Stimulated activated CD4-positive, alpha-beta T cell treated with anti-CD3 and anti-CD28 coated beads, TNF-alpha, amount 100 ng/mL, for 24 hours (primary cell): ENCODE measurements around the gene HPS1.
"Not testable (repeated sequence)": the region's sequence is repeated elsewhere in the genome, so short reads cannot be mapped to it uniquely, and the experiment has no call there.

Experiments
- DNase-seq, 3 experiments: peaks; one replicate each; pipeline ENCODE4 v3.0.0-alpha.2; 2020; ENCODE audit warnings: low read depth in 3 of 3

HPS1 gene

DNA sequence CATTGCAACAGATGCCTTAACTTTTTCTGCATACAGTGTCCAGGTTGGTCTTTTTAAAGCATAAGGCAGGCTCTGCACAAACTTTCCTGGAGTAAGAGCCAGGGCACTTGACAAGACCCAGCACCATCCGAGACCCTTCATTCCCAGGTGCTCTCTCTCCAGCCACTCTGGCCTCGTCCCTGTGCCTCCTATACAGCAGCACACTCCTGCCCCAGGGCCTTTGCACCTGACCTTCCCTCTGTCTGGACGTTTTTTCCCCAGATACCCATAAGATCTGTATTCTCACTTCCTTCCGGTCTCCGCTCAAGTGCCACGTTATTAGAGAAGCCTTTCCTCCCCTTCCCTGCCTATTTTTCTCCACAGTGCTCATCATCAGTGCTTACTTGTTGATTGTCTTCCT is 57.3 kb downstream of the HPS1 start:
- DNase-seq: no peak

DNA sequence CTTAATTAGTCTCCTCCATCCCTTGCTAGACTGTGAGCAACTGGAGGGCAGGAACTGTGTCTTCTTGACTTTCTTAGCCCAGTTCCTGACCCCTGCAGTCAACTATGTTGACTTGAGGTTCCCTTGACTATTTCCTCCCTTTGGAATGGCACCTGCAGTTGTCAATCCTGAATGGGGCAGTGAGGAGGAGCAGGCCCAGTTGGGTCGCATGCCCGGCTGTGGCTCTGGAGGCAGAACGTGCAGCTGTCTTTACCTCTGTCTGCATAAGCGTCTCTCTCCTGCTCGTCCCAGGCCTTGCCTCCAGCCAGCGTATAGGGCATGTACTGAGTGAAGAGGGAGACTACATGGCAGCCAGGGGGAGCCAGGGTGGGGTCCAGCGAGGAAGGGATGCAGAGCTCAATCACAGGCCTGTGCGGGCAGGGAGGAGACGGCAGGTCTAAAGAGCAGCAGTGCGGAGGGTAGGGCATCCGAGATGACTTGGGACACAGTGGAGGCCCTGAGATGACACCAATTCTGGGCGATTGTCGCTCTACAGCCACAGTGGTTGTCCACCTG is 58.6 kb downstream of the HPS1 start:
- no peak for DNase-seq

DNA sequence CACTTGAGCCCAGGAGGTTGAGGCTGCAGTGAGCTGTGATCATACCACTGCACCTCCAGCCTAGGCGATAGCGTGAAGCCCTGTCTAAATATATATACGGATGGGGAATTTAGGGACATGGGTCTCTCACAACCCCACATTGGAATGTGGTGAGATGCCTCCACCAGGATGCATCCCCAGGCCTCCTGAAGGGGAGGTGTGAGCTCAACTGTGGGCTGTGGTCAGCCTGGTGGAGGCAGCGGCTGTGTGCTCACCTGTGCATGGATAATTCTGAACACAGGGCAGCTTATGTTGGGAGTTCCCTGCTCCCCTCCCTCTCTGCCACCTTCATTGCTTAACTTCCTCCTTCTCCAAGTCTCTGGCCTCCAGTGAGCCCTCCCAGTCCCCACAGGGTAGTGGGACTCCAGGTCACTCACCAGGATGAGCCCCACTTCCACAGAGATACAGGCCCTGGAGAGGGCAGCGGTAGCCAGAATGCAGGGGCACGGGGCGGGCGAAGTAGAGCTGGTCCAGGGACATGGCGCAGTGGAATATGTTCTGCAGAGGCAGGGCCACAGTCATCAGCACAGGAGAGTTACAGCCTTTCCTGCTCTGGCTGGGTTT is 62.1 kb downstream of the HPS1 start:
- DNase-seq: no peak

DNA sequence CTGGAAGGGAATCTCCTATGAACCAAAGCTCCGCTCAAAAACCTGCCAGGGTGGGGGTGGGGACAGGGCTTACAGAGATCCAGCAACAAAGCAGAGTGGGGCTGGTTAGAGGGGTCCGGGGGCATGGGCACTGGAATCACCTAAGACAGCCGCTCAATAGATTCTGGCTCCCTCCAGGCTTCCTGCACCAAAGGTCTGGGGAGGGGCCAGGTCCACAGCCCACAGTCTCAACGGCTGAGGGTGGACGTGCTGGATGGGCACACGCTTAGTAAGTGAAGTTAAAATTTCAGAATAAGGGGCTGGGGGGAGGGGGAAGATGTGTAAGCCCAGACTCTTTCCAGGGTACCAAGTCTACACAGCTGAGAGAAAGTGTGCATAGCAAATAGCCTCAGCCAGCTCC is 62.9 kb downstream of the HPS1 start:
- DNase-seq: no peak

DNA sequence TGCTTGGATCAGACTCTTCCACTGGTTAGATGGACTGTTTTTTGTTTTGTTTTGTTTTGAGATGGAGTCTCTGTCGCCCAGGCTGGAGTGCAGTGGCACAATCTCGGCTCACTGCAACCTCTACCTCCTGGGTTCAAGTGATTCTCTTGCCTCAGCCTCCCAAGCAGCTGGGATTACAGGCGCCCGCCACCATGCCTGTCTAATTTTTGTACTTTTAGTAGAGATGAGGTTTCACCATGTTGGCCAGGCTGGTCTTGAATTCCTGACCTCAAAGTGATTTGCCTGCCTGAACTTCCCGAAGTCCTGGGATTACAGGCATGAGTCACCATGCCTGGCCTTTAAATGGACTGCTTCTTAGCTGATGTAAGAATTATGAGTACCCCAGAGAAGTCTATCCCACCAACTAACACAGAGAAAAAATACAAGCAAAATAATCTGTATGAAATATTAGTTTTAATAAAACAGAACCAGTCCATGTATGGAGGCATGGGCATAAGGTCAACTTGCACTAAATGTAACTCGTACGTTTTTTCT is 63.5 kb downstream of the HPS1 start:
- not testable (repeated sequence) for DNase-seq

DNA sequence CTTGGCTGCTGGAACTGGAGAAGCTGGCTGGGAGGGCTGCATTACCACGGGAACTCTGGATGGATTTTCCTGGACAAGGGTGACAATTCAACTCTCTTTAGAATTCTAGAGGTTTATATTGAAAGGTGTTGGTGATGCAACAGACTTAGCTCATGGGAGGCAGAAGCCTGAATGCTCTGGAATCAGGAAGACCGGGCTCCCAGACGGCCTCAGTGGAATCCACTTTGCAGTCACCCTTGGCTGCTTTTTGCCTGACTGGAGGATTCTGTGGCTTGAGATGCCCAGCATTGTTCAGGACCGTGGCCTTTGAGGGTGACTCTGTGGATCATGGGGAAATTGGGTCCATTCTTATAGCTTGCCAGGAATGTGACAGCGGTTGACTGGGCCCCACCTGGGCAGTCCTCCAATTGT is 64.0 kb downstream of the HPS1 start:
- no peak for DNase-seq

DNA sequence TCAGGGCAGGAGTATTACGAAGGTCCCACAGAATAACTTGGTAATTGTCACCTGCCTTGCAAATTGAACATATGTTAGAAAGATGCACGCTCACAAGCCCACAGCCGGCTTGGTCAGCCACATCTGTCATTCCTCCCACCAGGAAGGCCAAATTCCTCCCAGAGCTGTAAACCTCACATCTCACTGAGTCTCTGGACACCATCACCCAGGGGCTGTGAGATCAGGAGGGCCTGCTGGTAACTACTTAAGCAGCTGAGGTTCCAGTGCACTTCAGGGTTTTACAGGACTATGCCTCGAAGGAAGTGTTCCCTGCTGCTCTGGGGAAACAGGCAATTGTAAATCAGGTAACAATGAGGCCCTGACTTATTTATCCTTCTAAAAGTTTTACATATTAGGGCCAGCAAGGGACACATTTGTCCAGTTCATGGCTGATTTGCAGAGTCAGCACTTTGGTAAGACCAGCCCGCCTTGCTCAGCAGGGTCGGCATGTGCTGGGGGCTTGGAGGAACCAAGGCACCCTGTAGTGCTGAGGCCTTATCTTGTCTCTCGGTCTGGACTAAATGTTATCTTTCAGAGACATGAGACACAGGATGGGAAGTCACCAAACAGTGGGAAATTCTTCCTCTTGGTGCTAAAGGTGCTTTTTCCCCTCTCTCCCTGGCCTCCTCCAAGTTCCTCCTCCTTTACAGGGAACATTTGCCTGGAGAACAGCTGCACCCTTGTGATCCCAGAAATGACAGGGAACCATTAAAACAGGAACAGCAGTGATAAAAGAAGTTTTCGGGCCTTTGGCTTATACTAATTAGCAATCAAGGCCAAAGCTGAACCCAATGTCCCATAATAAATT is 66.0 kb downstream of the HPS1 start:
- DNase-seq: no peak

DNA sequence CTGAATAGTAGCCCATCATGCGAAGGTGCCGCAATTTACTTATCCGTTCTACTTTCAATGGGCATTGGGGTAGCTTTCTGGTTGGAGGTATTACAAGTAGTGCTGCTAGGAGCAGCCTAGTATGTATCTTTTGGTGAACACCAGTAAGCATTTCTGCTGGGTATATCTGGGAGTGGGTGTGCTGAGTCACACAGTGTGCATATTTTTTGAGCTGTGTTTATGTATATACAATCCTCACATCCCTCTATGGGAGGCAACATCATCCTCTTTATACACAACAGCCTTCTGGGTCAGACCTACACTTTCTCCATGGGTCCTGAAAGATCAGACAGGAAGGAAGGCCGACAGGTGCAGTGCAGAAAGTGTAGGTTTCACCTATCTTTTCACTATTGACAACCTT is 68.0 kb downstream of the HPS1 start:
- no peak for DNase-seq

DNA sequence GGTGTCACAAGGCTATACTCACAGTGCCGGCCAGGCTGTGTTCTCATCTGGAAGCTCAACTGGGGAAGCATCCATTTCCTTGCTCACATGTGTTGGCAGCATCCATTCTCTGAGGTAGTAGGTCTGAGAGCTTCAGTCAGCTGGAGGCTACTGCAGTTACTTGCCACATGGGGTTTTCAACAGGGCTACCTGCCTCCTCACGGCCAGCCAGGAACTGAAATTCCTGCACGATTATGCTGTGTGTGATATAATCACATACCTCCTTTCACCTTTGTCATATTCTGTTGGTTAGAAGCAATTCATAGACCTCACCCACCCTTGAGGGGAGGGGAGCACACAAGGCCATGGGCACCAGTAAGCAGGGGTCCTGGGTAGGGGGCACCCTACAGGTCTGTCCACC is 69.2 kb downstream of the HPS1 start:
- DNase-seq: no peak

DNA sequence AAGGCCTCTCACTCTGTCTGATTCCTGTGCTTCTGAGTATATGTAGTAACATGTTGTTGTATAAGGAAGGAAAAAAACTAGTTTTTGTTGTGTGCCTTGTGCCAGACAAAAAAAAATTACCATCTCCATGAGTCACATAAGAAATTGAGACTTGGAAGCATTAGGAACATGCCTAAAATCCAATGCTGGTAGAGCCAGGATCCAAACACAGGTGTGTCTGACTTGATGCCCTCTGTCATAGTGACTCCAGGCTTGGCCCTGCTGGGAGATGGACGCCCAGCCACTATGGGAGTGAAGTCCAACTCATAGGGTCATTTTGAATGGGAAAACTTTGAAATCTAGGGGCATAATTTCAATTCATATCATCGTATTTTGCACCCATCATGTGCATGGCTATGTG is 69.7 kb downstream of the HPS1 start:
- DNase-seq: no peak

DNA sequence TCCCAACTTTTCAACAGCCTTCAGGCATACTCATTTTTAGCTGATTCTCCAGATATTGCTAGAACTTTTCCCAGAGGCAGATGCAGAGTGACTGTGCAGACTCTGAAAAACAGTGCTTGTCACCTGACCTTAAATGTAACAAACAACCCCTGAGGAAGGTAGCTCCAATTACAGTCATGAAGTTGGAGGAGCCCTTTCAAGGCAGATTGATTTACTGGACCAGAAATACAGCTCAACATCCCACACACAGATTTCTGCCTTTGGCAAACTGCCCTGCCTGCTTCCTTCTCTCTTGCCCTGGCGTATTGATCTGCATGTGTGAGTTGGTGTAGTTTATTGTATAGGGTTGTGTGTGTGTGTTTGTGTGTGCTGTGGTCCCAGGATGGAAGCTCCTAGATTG is 70.2 kb downstream of the HPS1 start:
- no peak for DNase-seq

DNA sequence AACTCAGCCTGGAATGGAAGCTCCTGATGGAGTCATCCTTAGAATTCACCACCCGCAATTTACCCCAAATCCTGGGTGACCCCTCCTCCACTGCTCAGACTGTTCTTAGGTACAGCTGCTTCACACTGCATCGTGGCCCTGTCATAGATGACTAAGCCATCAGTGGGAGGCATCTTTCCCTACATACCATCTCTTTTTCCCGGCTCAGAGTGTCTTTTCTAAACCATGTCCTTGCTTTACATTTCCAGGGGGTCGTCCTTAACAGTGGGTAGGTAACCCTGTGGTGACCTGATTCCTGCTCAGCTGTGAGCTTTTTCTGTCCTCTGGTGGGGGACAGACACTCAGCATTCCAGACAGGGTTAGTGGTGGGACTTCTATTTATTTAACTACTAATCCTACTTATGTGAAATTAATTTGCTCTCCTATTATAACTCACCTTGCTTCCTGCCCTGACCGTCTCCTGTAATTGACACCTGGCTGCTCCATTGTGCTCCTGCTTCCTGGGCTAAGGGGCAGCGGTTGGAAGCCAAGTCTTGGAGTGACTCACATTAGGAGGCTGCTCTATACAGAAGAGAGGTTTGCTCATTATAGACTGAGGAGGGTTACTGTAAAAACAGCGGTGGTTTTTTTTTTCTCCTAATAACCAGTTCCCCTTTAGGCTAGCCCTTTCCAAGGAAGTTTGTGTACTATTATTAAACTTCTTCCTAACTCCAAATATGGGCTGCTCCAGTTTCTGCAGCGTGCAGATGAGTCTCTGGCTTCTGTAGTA is 72.3 kb downstream of the HPS1 start:
- no peak for DNase-seq

DNA sequence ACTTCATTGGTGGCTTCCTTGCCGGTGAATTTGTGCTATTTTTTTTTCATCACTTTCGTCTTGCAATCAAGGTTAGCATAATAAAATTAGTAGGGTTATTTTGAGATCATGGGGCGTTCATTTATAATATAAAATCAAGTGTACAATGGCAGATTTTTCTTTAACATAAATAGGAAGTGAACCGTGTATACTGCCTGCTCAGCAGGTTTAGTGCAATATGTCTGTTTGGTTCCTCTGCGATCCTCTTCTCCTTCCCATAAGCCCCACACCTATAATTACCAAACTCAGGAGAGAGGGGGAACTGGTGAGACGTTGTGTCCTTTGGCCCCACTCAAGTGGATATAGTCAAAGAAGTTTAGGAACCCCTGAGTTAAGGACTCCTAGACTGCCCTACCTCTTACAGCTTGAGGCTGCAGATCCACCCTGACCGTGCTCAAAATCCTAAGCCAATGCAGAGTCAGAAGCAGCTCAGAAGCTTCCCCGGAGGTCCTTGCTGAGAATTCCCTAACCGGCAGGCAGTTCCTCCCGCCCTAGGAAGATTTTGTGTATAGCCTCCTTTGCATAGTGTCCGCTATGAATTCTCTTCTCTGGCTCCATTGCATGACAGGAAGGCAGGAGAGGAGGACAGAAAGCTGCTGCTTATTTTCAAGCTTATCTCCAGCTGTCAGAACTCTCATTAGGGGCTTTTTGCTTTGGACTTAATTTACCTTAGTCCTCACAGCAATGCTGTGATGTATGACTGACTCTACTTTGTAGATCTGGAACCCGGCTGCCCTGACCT is 73.3 kb downstream of the HPS1 start:
- no peak for DNase-seq

DNA sequence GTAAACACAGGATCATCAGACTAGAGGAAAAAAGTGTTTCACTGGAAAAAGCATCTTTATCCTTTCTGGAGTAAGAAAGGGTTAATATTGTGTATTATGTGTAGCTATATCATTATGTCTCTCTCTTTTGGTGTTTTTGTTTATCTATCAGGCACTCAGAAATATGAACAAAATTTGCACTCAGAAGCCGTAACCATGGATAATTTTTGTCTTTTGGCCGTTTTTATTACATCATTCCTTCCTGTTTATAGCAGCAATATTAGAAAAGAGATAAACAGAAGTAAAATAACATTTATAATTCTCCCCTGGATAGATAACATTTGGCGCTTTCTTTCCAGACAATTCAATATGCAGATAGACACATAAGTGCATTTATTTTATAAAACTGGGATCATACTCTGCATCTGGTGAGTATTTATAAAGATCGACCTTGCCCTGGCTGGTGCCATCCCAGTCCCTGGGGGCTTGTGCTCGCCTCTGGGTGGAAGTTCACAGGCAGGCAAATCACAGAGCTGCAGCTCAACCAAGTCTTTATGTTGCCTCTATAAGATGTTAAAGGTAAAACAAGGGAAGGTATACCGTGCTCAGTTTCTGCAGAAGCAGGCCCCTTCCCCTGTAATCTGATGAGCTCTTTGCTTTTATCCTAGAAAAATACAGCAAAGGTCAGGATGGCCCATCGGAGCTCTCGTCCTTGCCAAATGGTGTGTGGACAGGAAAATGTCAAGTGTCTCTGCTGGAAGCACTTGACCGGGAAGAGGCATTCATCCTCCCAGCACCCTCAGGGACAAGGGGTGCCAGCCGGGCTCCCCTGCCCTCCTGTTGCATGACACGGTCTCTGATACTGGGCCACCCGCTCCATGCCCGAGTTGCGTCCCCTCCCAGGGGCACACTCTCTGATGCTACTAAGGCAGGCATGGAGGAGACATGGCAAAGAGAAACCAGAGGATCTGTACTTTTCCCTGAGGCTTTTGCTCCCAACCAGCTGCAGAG is 75.6 kb downstream of the HPS1 start:
- no peak for DNase-seq

DNA sequence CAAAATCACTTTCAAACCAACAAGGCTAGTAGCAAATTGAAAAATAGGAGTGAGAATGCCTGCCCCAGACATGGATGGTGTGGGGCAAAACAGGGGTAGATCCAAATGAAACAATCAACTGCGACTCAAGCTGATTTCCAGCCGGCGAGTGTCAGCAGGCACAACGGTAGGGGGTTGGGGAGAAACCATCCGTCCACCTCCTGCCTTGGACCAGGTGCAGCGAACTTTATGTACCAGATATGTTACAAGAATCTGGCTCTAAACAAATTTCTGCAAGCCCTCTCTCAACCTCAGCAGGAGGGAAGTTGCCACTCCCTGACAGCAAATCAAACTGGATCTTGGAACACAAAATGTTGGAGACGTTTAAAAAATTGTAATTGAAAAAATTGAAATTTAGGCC is 76.9 kb downstream of the HPS1 start:
- no peak for DNase-seq

DNA sequence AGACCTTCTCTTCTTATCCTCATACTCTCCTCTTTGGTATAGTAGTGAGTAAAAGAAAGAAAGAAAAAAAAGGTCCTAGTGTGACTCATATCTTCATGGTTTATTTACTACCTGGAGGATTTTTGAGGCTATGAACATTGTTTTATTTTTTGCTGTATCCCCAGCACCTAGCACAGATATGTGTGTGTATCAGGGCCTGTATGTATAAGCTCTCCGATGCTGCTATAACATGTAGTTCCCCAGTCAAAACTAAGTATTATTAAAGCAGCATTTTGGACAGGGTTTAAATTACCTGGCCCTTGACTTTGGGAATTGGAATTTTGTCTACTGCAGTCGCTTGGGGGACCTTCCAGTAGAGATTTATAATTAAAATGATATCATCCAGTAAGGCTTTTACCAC is 78.1 kb downstream of the HPS1 start:
- no peak for DNase-seq

DNA sequence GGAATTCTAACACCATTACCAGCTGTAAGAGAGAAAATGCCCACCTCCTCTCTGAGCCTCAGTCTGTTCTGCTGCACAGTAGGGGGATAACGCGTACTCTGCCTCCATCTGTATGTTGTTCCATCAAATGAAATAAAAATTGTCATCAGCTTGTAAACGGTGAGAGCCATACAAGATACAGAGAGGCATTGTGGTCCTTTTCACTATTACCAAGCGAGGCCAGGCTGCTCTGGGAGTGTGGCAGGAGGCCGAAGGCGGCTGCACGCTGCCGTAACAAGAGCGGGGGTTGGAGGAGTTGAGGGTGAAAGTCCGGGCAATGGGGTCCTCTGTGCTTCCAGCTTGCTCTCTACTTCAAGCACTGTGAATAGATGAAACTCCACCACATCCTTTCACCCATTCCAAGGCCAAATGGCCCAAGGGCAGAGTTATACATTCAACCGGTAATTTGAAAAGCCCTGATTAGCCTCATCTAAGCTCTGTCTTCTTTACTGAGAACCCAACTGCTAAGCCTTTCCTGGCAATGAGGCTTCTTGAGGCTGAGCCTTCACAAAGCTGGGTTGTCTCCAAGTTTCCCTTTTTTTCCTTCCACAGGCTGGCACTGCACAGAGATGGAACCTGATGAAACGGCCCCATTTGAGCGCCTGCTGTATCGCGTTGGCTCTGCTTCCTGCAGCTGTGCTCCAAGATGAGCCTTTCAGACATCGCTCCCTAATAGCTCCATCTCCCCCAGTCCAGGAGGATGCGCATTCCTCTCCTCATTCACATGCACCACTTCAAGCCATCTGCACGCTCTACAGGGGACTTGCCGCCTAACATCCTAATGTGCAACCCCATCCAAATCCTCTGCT is 78.9 kb downstream of the HPS1 start:
- DNase-seq: no peak
